ENCODE measurements around the gene HIRIP3. TPM values are rescaled to one million over a fixed set of nuclear protein-coding genes. Genes with fewer than 3 reads are reported as not detected.
"Not testable (repeated sequence)": the region's sequence is repeated elsewhere in the genome, so short reads cannot be mapped to it uniquely, and the experiment has no call there.

The HIRIP3 gene
- total and polyA plus RNA-seq, 2 of the 8 experiments (the other 6 are each of a cell fraction or from before 2014, with no cell fraction given): 11.9 to 18.5 TPM

GRCh38 chr16:29961127-29961478, 34.3 kb downstream of the HIRIP3 start (continued):
- TF ChIP-seq CBX8 (IDR thresholded peaks at IDR 0.05; ENCODE audit: borderline replicate concordance, low read depth, low read length) (no peak), CREB1 (IDR thresholded peaks at IDR 0.05) (no peak), EP300 (IDR thresholded peaks at IDR 0.05; ENCODE audit: borderline replicate concordance in 1 of 2, low read depth in 2 of 2, low read length in 2 of 2) (no peak), RAD21 (IDR thresholded peaks at IDR 0.05 in 1 of 2, conservative IDR thresholded peaks at IDR 0.05 in 1 of 2; ENCODE audit: low read depth in 2 of 2, low read length in 2 of 2) (no peak), SAP30 (IDR thresholded peaks at IDR 0.05; ENCODE audit: insufficient read depth, insufficient replicate concordance, low read length) (no peak)

- H4K20me1 ChIP-seq (replicated peaks in 1 of 2; ENCODE audit: control insufficient read depth in 1 of 2, insufficient read depth in 2 of 2, low read length in 2 of 2); DNase-seq (ENCODE audit: low read depth in 1 of 2, low spot score in 2 of 2); H2BK120ac ChIP-seq (replicated peaks; ENCODE audit: low read depth, low read length); H2BK12ac ChIP-seq (ENCODE audit: low read depth, low read length); H3K9ac ChIP-seq (replicated peaks in 1 of 4; ENCODE audit: extremely low read depth in 1 of 4, low read depth in 3 of 4, low read length in 3 of 4); H2AFZ ChIP-seq (ENCODE audit: low read length); H3K18ac ChIP-seq (ENCODE audit: extremely low read depth, low read length); H3K79me2 ChIP-seq (ENCODE audit: control insufficient read depth in 1 of 2, insufficient read depth in 2 of 2, low read length in 2 of 2); H3K27me3 ChIP-seq (replicated peaks in 1 of 4; ENCODE audit: control insufficient read depth in 3 of 4, extremely low read depth in 1 of 4, insufficient read depth in 3 of 4, low read length in 3 of 4); H3K79me1 ChIP-seq (ENCODE audit: low read depth, low read length); H4K8ac ChIP-seq (ENCODE audit: extremely low read depth, insufficient read depth, low read length); H4K5ac ChIP-seq (ENCODE audit: insufficient read length, low read depth, low read length); H3K4me3 ChIP-seq (ENCODE audit: extremely low read depth in 1 of 4, insufficient read depth in 2 of 4, low read depth in 3 of 4, low read length in 4 of 4); H2BK5ac ChIP-seq (ENCODE audit: low read depth, low read length); H3K4me1 ChIP-seq (replicated peaks in 1 of 4; ENCODE audit: control insufficient read depth in 3 of 4, insufficient read depth in 4 of 4, low read length in 3 of 4); H3K4me2 ChIP-seq (ENCODE audit: insufficient read depth in 1 of 2, low read depth in 2 of 2, low read length in 2 of 2); FAIRE-seq; H4K91ac ChIP-seq (replicated peaks; ENCODE audit: insufficient read length, low read length); H3K36me3 ChIP-seq (ENCODE audit: control insufficient read depth in 2 of 4, insufficient read depth in 4 of 4, low read length in 3 of 4); H3K23ac ChIP-seq (ENCODE audit: insufficient read length); H3K14ac ChIP-seq (ENCODE audit: insufficient read length); H2AK5ac ChIP-seq (ENCODE audit: low read depth, low read length); H3K9me3 ChIP-seq (ENCODE audit: insufficient read depth in 2 of 2, low read depth in 1 of 2, low read length in 1 of 2); H3K4ac ChIP-seq (replicated peaks; ENCODE audit: insufficient read length, low read depth, low read length); H2BK20ac ChIP-seq (ENCODE audit: low read length); H3K56ac ChIP-seq (replicated peaks; ENCODE audit: insufficient read length, low read depth, low read length); H2BK15ac ChIP-seq (ENCODE audit: low read length); H3K27ac ChIP-seq (ENCODE audit: low read depth, low read length): not testable (repeated sequence)
- WGBS, 2 experiments (ENCODE audit: extremely low coverage in 1 of 2, insufficient coverage in 1 of 2, insufficient read length in 1 of 2, insufficient replicate concordance in 2 of 2, low coverage in 1 of 2, low lambda C conversion rate in 2 of 2, missing lambda C conversion rate in 1 of 2): 86% methylated on average over 4 of the region's 4 CpGs; no CpG with 5 or more reads in 1 of the 2 experiments
- ChIA-PET POLR2A (ENCODE audit: partially characterized antibody) (interaction anchor here (0.6 to 3.6 kb wide), 2 partner anchors 13 to 58 kb away, joined by 3 to 33 read pairs; partner anchors contain the start of gene TAOK2), CTCF (ENCODE audit: partially characterized antibody) (interaction anchor here (1.5 to 2.5 kb wide), 2 partner anchors 17 to 48 kb away, joined by 5 to 16 read pairs; no protein-coding TSS in a partner anchor)
- H3K23me2 ChIP-seq (ENCODE audit: low read depth, low read length): peaks cover 12% of the 10 kb centered on the region
These were observed 35.6 kb downstream of the HIRIP3 start for GRCh38 chr16:29959821-29960220.
